ENCODE data around the gene EPHB2. TPM values are rescaled to one million over a fixed set of nuclear protein-coding genes. Genes with fewer than 3 reads are reported as not detected.

Gene EPHB2
- total RNA-seq, 1 donor from 2014 or later: 40.3 TPM

- no peak for DNase-seq (ENCODE audit: extremely low spot score, unreplicated experiment)
- Mint-ChIP-seq H3K36me3 (peaks cover 25% of the 10 kb centered on the region), H3K27me3 (no peaks in the 10 kb centered on the region), H3K9me3 (no peaks in the 10 kb centered on the region), H3K4me3 (no peak overlapping the region), H3K27ac (no peak overlapping the region), H3K4me1 (ENCODE audit: unreplicated experiment) (no peaks in the 10 kb centered on the region)
- TF ChIP-seq CTCF (conservative IDR thresholded peaks at IDR 0.05): no peak
Measured at GRCh38 chr1:22896184-22896583, 185.5 kb downstream of the EPHB2 start.

DNA sequence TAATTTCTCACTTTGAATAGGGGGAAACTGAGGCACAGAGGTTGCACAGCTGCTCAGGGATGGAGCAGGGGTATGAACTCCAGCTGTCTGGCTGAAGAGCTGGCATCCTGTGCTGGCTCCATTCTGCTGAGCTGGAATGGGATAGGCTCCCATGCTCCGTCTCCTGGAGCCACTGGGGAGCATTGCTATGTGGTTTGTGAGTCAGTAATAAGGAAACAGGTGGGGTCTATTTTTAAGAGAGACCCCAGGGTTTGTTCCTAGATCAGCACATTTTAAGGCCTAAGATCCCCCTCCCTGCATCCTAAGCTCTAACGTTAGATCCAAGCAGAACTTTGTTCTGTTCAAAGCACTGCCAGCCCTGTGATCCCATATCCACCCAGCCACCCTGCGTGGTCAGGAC, 189.8 kb downstream of the EPHB2 start:
- no peaks in the 10 kb centered on the region for H3K9me3 Mint-ChIP-seq
- no peaks in the 10 kb centered on the region for H3K4me1 Mint-ChIP-seq (ENCODE audit: unreplicated experiment)
- no peak for TF ChIP-seq CTCF (conservative IDR thresholded peaks at IDR 0.05)
- H3K27ac Mint-ChIP-seq: no peak overlapping the region
- H3K4me3 Mint-ChIP-seq: no peak overlapping the region
- no peak for DNase-seq (ENCODE audit: extremely low spot score, unreplicated experiment)
- peaks cover 4% of the 10 kb centered on the region for H3K36me3 Mint-ChIP-seq
- no peaks in the 10 kb centered on the region for H3K27me3 Mint-ChIP-seq

DNA sequence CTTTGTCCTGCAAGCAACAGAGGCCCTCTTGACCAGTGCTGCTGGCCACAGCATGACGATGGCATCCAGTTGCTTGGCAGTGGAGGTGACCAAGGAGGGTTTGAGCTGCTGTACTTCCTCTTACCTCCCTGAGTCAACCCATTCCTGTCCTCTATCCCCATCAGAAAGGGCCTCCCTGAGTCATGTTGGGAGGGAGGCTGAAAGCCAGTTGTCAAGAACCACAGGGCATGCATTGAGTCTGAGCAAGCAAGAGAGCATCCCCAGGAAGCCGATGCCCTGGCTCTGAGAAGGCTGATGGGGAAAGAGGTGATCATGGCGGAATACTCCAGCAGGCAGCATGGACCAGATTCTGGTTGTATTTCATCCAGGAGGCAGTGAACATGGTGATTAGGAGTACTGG, 192.5 kb downstream of the EPHB2 start:
- Mint-ChIP-seq H3K27ac (no peak overlapping the region), H3K4me3 (no peak overlapping the region), H3K9me3 (no peaks in the 10 kb centered on the region), H3K36me3 (peaks cover 11% of the 10 kb centered on the region), H3K27me3 (no peaks in the 10 kb centered on the region), H3K4me1 (ENCODE audit: unreplicated experiment) (no peaks in the 10 kb centered on the region)
- no peak for DNase-seq (ENCODE audit: extremely low spot score, unreplicated experiment)
- no peak for TF ChIP-seq CTCF (conservative IDR thresholded peaks at IDR 0.05)

GRCh38 chr1:22906968-22907367, 196.3 kb downstream of the EPHB2 start:
- no peak for TF ChIP-seq CTCF (conservative IDR thresholded peaks at IDR 0.05)
- Mint-ChIP-seq H3K4me1 (ENCODE audit: unreplicated experiment) (no peaks in the 10 kb centered on the region), H3K9me3 (no peaks in the 10 kb centered on the region), H3K27ac (no peak overlapping the region), H3K36me3 (peaks cover 17% of the 10 kb centered on the region), H3K27me3 (no peaks in the 10 kb centered on the region), H3K4me3 (no peak overlapping the region)
- no peak for DNase-seq (ENCODE audit: extremely low spot score, unreplicated experiment)

GRCh38 chr1:22907528-22907927, 196.9 kb downstream of the EPHB2 start:
- no peaks in the 10 kb centered on the region for H3K27me3 Mint-ChIP-seq
- no peak overlapping the region for H3K4me3 Mint-ChIP-seq
- H3K9me3 Mint-ChIP-seq: no peaks in the 10 kb centered on the region
- H3K36me3 Mint-ChIP-seq: peaks cover 17% of the 10 kb centered on the region
- H3K4me1 Mint-ChIP-seq (ENCODE audit: unreplicated experiment): no peaks in the 10 kb centered on the region
- DNase-seq (ENCODE audit: extremely low spot score, unreplicated experiment): no peak
- no peak for TF ChIP-seq CTCF (conservative IDR thresholded peaks at IDR 0.05)
- no peak overlapping the region for H3K27ac Mint-ChIP-seq

- peaks cover 21% of the 10 kb centered on the region for H3K36me3 Mint-ChIP-seq
- H3K9me3 Mint-ChIP-seq: no peaks in the 10 kb centered on the region
- DNase-seq (ENCODE audit: extremely low spot score, unreplicated experiment): no peak
- no peaks in the 10 kb centered on the region for H3K27me3 Mint-ChIP-seq
- no peak for TF ChIP-seq CTCF (conservative IDR thresholded peaks at IDR 0.05)
- no peak overlapping the region for H3K4me3 Mint-ChIP-seq
- H3K27ac Mint-ChIP-seq: no peak overlapping the region
- H3K4me1 Mint-ChIP-seq (ENCODE audit: unreplicated experiment): no peaks in the 10 kb centered on the region
Measured at GRCh38 chr1:22908880-22909426, 198.3 kb downstream of the EPHB2 start.

Data from type B pancreatic cell (in vitro differentiated cells).